PC-9 (cell line): Measurements from ENCODE around the gene SH2D5. TPM values are rescaled to one million over a fixed set of nuclear protein-coding genes. Genes with fewer than 3 reads are reported as not detected.

ENCODE experiments used
- BruUV-seq: library from RNA; stranded (reverse); fragments of 400-500 nt; replicated peaks from 2 replicates; lab custom pipeline; 2021; lab: Mats Ljungman, UMichigan
- CTCF ChIA-PET: fragments of 300-600 bp; sonication (Branson Sonifier 250); formaldehyde crosslinking; loops from one replicate; lab custom pipeline; 2022; ENCODE audit warnings: antibody characterized with exemption; lab: Charles Lee
- POLR2A ChIA-PET: fragments of 300-600 bp; sonication (Branson Sonifier 250); formaldehyde crosslinking; loops from one replicate; lab custom pipeline; 2022; ENCODE audit warnings: antibody characterized with exemption; ENCODE audit not compliant: unreplicated experiment; lab: Charles Lee
- DNase-seq, 2 experiments: peaks; one replicate each; pipeline versions ENCODE4 v3.0.0 to v3.0.0-alpha.2; 2015 to 2022; ENCODE audit warnings: mixed read lengths in 1 of 2
- H2AFZ ChIP-seq: fragments of 200-600 bp; sonication (generic); 2 replicates; pipeline ENCODE4 v1.8.1; 2017; ENCODE audit warnings: antibody characterized with exemption
- H3F3A ChIP-seq: fragments of 200-600 bp; sonication (generic); 2 replicates; pipeline ENCODE4 v1.8.1; 2017; ENCODE audit warnings: antibody characterized with exemption, mild to moderate bottlenecking, low read depth; ENCODE audit not compliant: insufficient read depth
- H3K27ac ChIP-seq: fragments of 200-600 bp; sonication (generic); 2 replicates; pipeline ENCODE4 v1.6.1; 2016; ENCODE audit warnings: mixed run types
- H3K27me3 ChIP-seq: fragments of 200-600 bp; sonication (generic); 2 replicates; pipeline ENCODE4 v1.6.1; 2016; ENCODE audit warnings: low read depth, mixed run types; ENCODE audit not compliant: insufficient read depth
- H3K36me3 ChIP-seq: fragments of 200-600 bp; sonication (generic); 2 replicates; pipeline ENCODE4 v1.6.1; 2016; ENCODE audit warnings: low read depth, mixed run types
- H3K4me1 ChIP-seq: fragments of 200-600 bp; sonication (generic); replicated peaks from 2 replicates; pipeline ENCODE4 v1.6.1; 2016; ENCODE audit warnings: mixed run types; ENCODE audit not compliant: insufficient read depth
- H3K4me2 ChIP-seq: fragments of 200-600 bp; sonication (generic); 2 replicates; pipeline ENCODE4 v1.6.1; 2017; ENCODE audit warnings: mixed run types
- H3K4me3 ChIP-seq: fragments of 200-600 bp; sonication (generic); 2 replicates; pipeline ENCODE4 v1.6.1; 2016; ENCODE audit warnings: mixed run types
- H3K79me2 ChIP-seq: fragments of 200-600 bp; sonication (generic); 2 replicates; pipeline ENCODE4 v1.6.1; 2017; ENCODE audit warnings: low read depth, mixed run types
- H3K9me2 ChIP-seq: fragments of 200-600 bp; sonication (generic); 2 replicates; pipeline ENCODE4 v1.8.1; 2017; ENCODE audit warnings: mild to moderate bottlenecking; ENCODE audit not compliant: insufficient read depth
- H3K9me3 ChIP-seq: fragments of 200-600 bp; sonication (generic); 2 replicates; pipeline ENCODE4 v1.8.1; 2016; ENCODE audit warnings: low read depth; ENCODE audit not compliant: insufficient read depth
- H4K20me1 ChIP-seq: fragments of 200-600 bp; sonication (generic); 2 replicates; pipeline ENCODE4 v1.8.1; 2017; ENCODE audit not compliant: insufficient read depth
- EZH2 ChIP-seq: fragments of 200-600 bp; sonication (generic); IDR thresholded peaks from 2 replicates; pipeline ENCODE4 v1.8.0; 2017; ENCODE audit warnings: antibody characterized with exemption, low read depth
- intact Hi-C: fragments of 100-400 bp; cut with micrococcal nuclease; formaldehyde crosslinking; loops from one replicate; pipeline ENCODE4 v1.10.0; 2022; ENCODE audit not compliant: unreplicated experiment
- total RNA-seq: library from RNA; stranded (reverse); gene quantifications from 2 replicates; pipeline ENCODE4 v1.2.3, GENCODE V29; 2021
- TF ChIP-seq, protein P1 (sequence below): fragments of 200-600 bp; sonication (generic); conservative IDR thresholded peaks from 2 replicates; pipeline ENCODE4 v1.6.1; 2017; ENCODE audit warnings: mixed run types, antibody characterized with exemption, mild to moderate bottlenecking, moderate library complexity

The SH2D5 gene
- total RNA-seq, 1 experiment from 2014 or later, result 1.5 TPM

DNA sequence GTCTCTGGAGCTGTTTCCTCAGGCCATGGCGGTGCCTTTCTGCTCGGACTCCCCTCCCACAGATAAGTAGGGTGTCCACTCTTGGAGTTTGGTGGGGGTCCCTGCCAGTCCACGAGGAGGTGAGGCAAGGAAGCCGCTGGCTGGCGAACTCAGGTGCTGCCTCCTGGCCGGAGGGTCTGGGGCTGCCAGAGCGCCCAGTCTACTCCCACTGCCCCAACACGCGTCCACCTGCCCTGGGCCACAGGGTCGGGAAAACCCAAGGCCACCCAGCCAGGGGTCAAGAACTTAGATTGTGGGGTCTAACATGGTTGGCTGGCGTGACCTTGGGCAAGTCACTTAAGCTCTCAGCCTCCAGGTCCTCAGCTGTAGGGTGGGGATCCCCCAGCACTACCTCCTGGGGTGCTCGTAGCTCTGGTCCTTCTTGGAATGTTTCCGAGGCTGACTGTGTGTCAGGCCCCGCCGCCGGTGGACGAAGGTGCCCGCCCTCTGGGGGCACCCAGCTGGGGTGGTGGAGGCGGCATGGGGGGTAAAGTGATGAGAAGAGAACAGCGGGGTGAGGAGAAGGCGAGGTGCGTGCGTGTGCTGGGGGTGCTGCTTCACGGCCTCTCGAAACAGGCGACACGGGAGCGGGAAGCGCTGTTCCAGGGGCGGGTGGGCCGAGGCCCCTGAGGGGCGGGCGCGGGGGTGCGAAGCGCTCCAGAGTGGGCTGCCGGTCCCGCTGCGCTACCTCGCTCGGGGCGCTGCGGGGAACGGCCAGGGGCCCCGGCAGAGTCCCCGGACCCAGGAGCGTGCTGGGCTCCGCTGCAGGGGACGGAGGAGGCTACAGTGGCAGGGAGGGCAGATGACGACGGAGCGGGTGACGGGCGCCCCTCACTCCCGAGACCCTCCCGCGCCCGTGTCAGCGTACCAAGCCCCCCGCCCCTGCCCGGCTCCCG is 1.2 kb downstream of the SH2D5 start:
- POLR2A ChIA-PET, result no interaction called here
- no peak for DNase-seq
- Histone ChIP-seq H3K36me3 (no peaks in the 10 kb centered on the region), H3F3A (peaks cover 15% of the 10 kb centered on the region), H3K27ac (no peak overlapping the region), H3K4me1 (peaks cover 12% of the 10 kb centered on the region), H3K27me3 (no peaks in the 10 kb centered on the region), H2AFZ (no peak overlapping the region), H3K4me2 (peak overlapping the region; percentile 88), H3K79me2 (no peaks in the 10 kb centered on the region), H4K20me1 (no peaks in the 10 kb centered on the region), H3K9me3 (no peaks in the 10 kb centered on the region), H3K9me2 (no peaks in the 10 kb centered on the region), H3K4me3 (peak overlapping the region; percentile 58; the same call in 1 of the 2 replicates)
- TF ChIP-seq EZH2, result no peak
- TF ChIP-seq, protein P1, sequence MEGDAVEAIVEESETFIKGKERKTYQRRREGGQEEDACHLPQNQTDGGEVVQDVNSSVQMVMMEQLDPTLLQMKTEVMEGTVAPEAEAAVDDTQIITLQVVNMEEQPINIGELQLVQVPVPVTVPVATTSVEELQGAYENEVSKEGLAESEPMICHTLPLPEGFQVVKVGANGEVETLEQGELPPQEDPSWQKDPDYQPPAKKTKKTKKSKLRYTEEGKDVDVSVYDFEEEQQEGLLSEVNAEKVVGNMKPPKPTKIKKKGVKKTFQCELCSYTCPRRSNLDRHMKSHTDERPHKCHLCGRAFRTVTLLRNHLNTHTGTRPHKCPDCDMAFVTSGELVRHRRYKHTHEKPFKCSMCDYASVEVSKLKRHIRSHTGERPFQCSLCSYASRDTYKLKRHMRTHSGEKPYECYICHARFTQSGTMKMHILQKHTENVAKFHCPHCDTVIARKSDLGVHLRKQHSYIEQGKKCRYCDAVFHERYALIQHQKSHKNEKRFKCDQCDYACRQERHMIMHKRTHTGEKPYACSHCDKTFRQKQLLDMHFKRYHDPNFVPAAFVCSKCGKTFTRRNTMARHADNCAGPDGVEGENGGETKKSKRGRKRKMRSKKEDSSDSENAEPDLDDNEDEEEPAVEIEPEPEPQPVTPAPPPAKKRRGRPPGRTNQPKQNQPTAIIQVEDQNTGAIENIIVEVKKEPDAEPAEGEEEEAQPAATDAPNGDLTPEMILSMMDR, result no peak
- intact Hi-C loops, result loop anchor here (5.0 kb wide), 2 partner anchors 34 to 209 kb away; no protein-coding TSS in a partner anchor
- CTCF ChIA-PET, result interaction anchor here (0.6 to 0.7 kb wide), 2 partner anchors 56 to 107 kb away, joined by 5 to 6 read pairs; partner anchors contain the start of gene HP1BP3
- BruUV-seq, result no TSS peak

DNA sequence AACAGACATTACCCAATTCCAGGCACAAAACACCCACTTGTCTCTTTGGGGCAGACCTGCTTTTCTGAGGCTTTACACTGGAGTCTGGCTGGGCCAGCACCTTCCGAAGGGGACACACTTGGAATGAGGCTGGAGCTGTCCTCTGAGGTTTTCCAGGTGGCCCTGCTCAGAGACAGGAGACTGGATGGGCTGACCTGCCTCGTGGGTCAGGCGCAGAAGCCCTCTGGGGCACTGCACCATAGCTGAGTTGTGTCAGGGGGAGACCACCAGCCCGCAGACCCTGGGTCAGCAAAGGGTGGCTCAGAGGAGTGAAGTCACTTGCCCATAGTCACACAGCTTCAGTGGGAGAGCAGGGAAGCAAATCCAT is 1.8 kb downstream of the SH2D5 start:
- ChIA-PET CTCF (interaction anchor here (0.6 kb wide), 1 partner anchor 106 kb away, joined by 6 read pairs; no protein-coding TSS in a partner anchor), POLR2A (no interaction called here)
- H3K4me2 ChIP-seq, result no peak overlapping the region
- H3K9me3 ChIP-seq, result no peaks in the 10 kb centered on the region
- no peaks in the 10 kb centered on the region for H3K27me3 ChIP-seq
- no peak overlapping the region for H3K27ac ChIP-seq
- no peak overlapping the region for H3K4me3 ChIP-seq
- no peaks in the 10 kb centered on the region for H3K36me3 ChIP-seq
- peaks cover 12% of the 10 kb centered on the region for H3K4me1 ChIP-seq
- no peaks in the 10 kb centered on the region for H3K79me2 ChIP-seq
- no peak overlapping the region for H2AFZ ChIP-seq
- no TSS peak for BruUV-seq
- H4K20me1 ChIP-seq, result no peaks in the 10 kb centered on the region
- no peaks in the 10 kb centered on the region for H3K9me2 ChIP-seq
- H3F3A ChIP-seq, result peaks cover 15% of the 10 kb centered on the region
- DNase-seq, result no peak
- intact Hi-C loops, result loop anchor here (5.0 kb wide), 2 partner anchors 33 to 208 kb away; no protein-coding TSS in a partner anchor
- no peak for TF ChIP-seq EZH2
- TF ChIP-seq, protein P1, result no peak

DNA sequence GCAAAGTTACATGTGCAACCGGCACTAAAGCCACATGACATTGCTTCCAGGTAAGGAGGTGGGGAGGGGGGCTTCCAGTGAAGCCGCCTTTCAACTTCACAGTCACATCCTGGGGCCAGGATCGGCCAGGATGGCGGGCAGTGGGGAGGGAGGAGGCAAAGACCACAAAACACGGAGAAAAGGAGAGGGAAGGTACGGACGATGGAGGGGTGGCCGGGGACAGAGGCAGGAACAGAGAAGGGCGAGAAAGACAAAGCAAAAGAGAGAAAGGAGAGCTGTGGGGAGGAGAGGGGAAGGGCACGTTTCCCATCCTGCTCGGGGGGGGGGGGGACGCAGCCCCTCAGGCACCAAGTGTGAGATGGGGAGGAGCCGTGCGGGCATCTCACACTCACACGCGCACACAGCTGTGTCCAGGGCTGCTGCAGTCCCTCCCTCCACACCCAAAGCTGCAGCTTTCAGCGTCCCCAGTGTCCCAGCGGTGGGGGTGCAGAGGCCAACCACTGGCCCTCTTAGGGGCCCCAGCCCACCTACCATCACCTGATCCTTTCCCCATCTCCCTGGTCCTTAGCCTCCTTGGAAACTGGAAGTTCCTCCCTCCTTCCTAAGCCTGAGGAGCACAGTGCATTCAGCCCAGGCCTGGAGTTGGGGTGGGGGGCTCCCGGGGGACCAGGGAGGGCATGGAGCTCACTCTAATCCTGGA is 2.4 kb downstream of the SH2D5 start:
- Histone ChIP-seq H3K9me2 (no peaks in the 10 kb centered on the region), H3K79me2 (no peaks in the 10 kb centered on the region), H2AFZ (no peak overlapping the region), H3F3A (peaks cover 15% of the 10 kb centered on the region), H3K36me3 (no peaks in the 10 kb centered on the region), H3K4me1 (peaks cover 12% of the 10 kb centered on the region), H3K4me3 (no peak overlapping the region), H3K4me2 (no peak overlapping the region), H4K20me1 (no peaks in the 10 kb centered on the region), H3K27me3 (no peaks in the 10 kb centered on the region), H3K9me3 (no peaks in the 10 kb centered on the region), H3K27ac (no peak overlapping the region)
- BruUV-seq, result no TSS peak
- DNase-seq, result no peak
- POLR2A ChIA-PET, result no interaction called here
- CTCF ChIA-PET, result interaction anchor here (0.6 kb wide), 1 partner anchor 106 kb away, joined by 6 read pairs; no protein-coding TSS in a partner anchor
- intact Hi-C loops, result loop anchor here (5.0 kb wide), 2 partner anchors 33 to 208 kb away; no protein-coding TSS in a partner anchor
- TF ChIP-seq, protein P1, result no peak
- TF ChIP-seq EZH2, result no peak
